ENCODE data around the gene TBX15.
A peak's percentile ranks its signal among the peaks of the same experiment; 100 is the strongest.

TBX15 gene

DNA sequence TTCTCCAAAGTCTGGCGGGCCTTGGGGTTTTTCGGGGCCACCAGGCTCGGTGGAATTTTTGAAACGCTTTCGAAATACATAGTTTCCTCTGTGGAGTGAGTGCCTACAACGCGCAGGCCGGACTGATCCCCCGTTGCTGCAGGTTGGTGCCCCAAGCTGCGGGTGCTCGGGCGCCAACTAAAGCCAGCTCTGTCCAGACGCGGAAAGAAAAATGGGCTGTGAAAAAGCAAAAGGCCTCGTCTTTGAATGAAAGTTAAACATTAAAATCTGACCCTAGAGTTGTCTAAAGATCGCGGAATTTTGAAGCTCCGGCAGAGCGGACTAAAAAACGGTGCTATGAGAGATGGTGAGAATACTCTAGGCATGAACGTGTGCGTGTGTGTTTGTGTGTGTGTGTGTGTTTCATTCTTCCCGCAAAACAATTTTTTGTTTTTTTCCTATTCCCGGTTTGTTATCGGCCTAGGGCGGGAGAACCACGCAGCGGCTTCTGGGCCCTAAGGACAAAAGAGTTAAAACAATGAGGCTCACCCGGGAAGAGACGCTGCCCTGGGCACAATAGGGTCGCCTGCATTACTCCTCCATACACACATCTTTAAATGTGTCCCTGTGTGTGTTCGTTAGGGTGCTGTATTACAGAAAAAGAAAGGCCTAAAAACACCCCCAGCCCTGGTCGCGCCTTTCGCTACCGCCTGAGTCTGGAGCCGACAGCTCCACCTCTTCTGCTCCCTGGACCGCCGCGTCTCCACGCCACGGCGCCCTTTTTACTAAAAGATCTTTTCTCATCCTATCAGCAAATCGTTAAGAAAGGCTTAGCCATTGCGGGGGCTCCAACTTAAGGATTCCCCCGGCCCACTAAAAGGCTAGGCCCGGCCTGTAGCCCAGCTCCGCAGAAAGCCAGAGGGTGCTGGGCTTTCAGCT is 3.2 kb downstream of the TBX15 start:
- H3K4me3 ChIP-seq (ENCODE audit: low read length) = peak overlapping the region; percentile 51; the same call in 1 of the 2 replicates
- TF ChIP-seq ZNF274 (IDR thresholded peaks at IDR 0.05; ENCODE audit: low read depth, low read length) = no peak

DNA sequence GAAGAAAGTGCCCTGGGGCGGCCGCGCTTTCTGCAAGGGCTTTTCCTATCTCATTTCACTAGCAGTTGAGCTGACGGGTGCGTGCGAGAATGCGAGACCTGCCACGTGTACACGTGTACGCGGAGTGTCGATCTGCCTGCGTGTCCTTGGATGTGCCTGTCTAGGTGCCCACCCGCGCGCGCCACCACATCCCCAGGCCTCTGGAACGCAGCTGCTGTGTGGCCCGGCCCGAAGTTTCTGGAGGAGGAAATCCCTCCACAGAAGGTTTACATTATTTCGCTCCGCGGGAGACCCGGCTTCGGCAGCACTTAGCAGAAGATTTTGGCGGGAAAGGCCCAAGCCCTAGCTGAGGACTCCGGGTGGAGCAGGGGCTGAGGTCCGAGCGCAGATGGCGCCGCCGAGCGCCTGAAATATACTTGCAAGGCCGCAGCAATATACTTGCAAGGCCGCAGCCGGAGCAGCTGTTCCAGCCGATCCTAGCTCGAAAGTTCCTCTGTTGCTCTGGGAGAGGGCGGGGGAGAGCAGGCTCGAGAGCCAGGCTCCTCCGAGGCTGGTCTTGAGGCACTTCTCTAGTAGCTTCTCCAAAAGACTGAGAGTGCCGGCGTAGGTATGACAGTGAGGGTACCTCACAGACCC is 3.9 kb downstream of the TBX15 start:
- peak overlapping the region; percentile 51; the same call in 1 of the 2 replicates for H3K4me3 ChIP-seq (ENCODE audit: low read length)
- TF ChIP-seq ZNF274 (IDR thresholded peaks at IDR 0.05; ENCODE audit: low read depth, low read length) = no peak

DNA sequence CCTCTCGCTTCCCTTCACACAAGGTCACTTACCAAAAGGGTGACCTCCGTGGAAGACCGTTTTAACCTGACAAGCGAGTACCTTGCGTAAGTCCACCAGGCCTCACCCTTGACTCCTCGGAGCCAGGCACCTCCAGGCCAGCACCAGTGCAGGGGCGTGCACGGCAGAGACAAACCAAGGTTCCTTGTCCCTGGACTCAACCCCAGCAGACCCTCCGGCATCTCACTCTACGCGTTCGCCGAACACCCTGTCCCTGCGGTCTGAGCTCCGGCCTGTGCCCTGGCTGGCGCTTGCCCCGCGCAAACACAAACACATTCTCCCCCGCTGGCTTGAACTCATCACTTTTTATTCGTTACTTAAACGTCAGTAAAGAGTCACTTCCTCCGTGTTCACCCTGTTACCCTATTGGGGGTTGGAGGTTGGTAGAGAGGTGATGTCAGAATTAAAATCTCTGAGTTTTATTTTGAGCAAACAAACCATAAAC is 4.5 kb downstream of the TBX15 start:
- H3K4me3 ChIP-seq (ENCODE audit: low read length) = peak overlapping the region; percentile 9; the same call in 1 of the 2 replicates
- no peak for TF ChIP-seq ZNF274 (IDR thresholded peaks at IDR 0.05; ENCODE audit: low read depth, low read length)

DNA sequence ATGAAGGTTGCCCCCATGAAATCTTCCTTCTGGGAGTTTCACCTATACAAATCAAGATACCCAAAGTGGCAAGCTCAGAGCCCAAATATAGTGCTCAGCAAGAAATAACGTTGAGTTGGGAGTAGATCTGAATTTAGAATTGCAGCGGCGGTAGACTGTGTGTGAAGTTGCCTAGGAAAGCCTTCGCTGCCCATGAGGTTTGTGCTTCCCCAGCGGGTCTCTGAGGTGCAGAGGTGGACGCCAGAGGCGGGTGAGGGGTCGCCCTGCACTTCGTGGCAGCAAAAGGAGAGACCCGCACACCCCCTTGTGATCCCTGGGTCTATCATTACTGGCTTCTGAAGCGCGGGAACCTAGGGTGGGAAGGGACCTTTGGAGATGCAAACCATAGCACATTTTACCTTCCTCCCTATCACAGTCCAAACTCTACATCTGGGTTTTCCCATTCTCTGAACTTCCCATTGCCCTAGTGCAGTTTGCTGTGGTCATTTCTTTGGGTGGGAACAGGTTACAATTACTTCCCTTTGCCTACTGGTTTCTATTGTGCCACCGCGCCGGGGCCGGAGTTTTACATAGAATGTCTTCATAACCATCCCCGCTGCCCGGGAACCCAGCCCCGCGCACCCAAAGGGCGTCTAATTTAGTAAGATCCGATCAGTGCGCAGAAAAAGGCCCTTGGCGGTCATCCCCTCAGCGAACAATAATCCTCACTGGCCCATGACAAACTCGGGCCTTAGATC is 5.2 kb downstream of the TBX15 start:
- H3K4me3 ChIP-seq (ENCODE audit: low read length) = peak overlapping the region; percentile 9; the same call in 1 of the 2 replicates
- TF ChIP-seq ZNF274 (IDR thresholded peaks at IDR 0.05; ENCODE audit: low read depth, low read length) = no peak

DNA sequence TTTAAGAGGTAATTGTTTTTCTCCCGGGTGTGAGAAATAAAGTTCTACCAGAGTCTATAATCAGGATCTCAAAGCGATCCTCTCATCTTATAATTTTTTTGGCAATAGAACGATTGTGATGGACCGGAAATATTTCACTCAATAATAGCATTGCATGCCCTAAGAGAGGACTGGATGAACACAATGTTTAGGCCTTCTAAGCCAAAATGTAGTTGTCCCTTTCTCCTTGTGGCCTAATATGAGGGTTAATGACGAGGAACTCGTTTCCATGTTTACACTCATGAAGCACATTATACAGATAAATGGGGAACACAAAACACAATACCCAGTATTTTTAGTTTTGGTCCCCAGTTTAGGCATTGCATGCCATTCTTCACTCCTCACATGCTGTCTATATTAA is 5.9 kb downstream of the TBX15 start:
- no peak overlapping the region for H3K4me3 ChIP-seq (ENCODE audit: low read length)
- no peak for TF ChIP-seq ZNF274 (IDR thresholded peaks at IDR 0.05; ENCODE audit: low read depth, low read length)

DNA sequence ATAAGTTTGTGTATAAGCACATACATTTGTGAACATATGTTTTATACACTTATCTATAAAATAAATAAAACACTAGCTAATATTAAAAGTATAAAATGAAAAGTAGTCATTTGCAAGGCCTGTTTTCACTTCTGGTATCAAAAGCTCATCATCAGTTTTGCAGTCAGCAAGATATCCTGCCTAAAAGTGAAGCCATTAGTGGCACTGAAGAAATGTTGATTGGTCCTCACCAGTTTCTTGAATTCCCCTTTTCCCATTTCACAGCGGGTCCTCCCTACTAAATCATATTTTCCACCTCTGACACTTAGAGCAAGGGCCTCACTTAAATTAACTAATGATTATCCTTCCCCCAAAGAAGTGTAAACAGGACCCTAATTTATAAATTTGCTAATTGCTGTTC is 6.7 kb downstream of the TBX15 start:
- H3K4me3 ChIP-seq (ENCODE audit: low read length) = no peak overlapping the region
- TF ChIP-seq ZNF274 (IDR thresholded peaks at IDR 0.05; ENCODE audit: low read depth, low read length) = no peak

DNA sequence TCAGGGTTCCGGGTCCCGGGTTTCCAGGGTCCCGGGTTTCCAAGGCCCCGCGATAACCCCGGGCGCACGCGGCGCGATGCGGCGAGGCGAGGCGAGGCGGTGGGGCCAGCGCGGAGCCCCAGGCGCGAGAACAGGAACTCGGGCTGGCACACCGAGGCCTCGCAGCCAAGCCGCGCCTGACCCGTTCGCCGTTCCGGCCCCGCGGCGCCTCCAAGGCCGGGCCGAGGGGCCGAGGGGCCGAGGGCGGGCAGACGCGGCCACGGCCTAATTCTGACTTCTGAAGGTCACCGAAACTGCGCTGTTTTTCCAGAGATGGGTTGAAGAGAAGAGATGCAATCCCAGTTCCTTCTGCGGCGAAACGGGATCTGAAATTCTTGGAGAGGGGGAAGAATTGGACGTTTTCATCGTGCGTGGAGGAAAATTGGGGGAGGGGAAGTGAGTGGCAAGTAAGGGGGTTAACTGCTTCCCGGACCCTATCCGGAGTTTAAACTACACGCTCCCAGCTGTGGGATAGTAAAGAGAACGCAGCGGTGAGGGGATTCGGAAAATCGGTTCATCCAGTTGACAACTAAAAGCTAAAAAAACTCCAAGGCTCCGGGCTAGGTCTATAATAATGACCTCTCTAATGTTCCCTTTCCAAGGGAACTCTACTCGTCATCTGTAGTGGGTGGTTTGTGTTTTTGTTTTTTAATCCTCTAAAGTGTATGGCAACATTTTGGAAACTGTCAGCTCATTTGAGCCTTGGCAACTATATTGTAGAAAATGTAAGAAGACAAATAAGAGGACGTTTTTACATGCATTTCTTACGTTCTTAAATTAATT is 8.2 kb downstream of the TBX15 start:
- peak overlapping the region; percentile 51; the same call in 1 of the 2 replicates for H3K4me3 ChIP-seq (ENCODE audit: low read length)
- TF ChIP-seq ZNF274 (IDR thresholded peaks at IDR 0.05; ENCODE audit: low read depth, low read length) = no peak

DNA sequence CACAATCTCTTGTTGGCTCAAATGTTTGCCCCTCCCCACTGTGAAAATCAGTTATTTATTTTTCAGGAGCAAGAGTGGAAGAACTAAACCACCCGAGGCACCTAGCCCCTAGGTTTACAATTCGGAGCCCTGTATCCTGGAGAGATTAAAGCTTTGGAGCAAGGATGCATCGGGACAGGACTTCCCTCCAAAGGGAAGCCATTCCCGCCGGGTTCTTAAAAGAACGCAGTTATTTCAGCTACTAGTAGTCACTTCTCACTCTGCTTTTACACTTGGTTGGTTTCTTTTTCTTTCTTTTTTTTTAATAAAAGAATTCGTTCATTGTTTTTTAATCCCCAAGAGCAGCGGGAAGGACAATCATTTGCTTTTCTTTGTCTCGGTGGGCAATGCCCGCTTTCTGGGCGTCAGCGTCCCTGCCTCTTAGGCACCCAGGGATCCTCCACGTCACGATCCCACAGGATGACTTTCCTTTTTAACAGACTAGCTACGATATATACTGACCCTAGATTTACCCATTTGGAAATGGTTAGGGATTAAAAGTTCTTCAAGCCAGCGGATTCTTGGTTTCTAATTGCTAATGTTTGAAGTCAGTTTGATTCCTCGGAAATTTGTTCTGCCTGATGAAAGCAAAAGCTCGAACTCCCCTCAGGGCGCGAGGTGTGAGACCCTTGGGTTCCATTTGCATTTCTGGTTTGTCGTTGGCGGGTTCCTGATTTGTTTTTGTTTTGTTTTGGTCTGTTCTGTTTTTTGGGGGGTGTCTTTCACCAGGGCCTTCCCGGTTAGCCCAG is 9.0 kb downstream of the TBX15 start:
- no peak for TF ChIP-seq ZNF274 (IDR thresholded peaks at IDR 0.05; ENCODE audit: low read depth, low read length)
- H3K4me3 ChIP-seq (ENCODE audit: low read length) = peak overlapping the region; percentile 51; the same call in 1 of the 2 replicates

DNA sequence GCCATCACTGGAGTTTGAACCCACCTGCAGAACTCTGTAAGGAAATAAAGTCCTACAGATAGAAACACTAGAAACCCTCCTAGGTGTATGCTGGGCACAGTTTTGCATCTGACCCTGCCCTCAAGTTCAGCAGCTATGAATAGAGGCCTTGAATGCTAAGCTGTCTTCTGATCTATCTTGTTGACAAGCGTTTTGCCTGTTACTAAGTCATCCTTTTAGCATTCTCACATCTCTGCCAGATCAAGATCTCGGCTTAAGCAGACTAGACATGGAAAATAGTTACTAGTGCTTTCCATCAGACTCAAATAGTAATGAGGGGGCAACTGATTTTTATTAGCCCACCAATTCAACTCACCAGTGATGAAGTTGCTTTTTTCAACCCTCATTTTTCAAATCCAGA is 10.5 kb downstream of the TBX15 start:
- H3K4me3 ChIP-seq (ENCODE audit: low read length) = no peak overlapping the region
- TF ChIP-seq ZNF274 (IDR thresholded peaks at IDR 0.05; ENCODE audit: low read depth, low read length) = no peak

DNA sequence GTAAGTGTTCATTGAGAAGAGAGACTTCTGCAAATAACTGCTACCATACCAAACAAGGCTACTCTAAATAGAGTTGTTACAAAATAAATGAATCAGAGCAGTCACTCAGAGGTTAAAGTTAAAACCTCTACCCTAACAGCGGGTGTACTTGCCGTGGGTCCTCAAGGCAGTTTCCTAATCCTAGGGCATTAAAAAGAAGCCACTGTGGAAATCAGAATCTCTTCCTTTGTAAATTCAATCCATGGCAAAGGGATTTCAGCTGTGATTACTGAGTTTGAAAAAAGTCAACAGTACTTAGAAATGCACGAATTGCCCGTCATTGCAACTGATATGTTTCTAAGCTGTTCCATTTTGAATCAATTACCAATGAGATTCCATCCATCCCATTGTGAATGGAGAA is 13.5 kb downstream of the TBX15 start:
- no peak overlapping the region for H3K4me3 ChIP-seq (ENCODE audit: low read length)
- TF ChIP-seq ZNF274 (IDR thresholded peaks at IDR 0.05; ENCODE audit: low read depth, low read length) = no peak

DNA sequence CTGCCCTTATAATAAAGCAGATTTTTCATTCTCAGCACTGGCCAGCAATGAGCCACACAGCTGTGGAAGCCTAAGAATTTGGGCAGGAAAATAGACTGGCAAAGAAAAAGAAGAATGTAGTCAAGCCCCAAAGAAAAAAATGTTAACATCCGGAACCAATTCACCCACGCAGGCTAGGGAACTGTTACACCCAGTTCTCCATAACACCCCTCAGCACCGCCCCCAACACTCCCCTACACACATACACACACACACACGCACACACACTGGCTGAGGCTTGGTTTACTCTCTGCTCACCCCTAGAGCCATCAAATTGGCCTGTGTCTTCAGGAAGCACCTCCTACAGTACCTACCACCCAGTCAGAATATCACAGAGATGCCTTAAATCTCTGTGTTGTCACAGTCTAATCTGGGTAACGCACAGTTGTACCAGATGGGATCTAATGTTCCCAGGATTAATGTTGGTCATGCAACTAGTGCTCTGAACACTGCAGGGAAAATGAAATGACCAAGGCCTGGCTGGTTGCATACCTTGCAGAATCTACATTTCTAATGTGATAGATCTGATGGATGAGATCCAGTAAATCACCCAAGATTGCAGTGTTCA is 14.5 kb downstream of the TBX15 start:
- no peak overlapping the region for H3K4me3 ChIP-seq (ENCODE audit: low read length)
- TF ChIP-seq ZNF274 (IDR thresholded peaks at IDR 0.05; ENCODE audit: low read depth, low read length) = no peak

DNA sequence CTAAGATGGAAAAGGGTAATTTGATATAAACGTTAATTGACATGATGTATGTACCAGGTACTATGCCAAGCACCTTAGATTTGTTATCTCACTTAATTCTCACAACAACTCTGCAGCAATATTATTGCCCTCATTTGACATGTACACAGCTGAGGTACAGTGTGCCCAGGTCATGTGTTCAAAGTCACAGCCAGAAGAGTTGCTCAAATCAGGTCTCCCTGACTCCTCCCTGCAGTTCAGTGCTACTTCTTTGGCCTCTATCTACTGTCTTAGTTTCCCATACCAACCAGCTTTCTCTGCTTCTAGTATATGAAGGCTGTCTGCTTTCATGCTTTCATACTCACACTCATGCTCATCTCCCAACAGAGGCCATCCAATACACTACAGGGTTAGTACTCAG is 15.1 kb downstream of the TBX15 start:
- no peak overlapping the region for H3K4me3 ChIP-seq (ENCODE audit: low read length)
- TF ChIP-seq ZNF274 (IDR thresholded peaks at IDR 0.05; ENCODE audit: low read depth, low read length) = no peak

Data from GM08714 (cell line).